ENCODE results near the gene MAPK8IP1.

MAPK8IP1 gene

DNA sequence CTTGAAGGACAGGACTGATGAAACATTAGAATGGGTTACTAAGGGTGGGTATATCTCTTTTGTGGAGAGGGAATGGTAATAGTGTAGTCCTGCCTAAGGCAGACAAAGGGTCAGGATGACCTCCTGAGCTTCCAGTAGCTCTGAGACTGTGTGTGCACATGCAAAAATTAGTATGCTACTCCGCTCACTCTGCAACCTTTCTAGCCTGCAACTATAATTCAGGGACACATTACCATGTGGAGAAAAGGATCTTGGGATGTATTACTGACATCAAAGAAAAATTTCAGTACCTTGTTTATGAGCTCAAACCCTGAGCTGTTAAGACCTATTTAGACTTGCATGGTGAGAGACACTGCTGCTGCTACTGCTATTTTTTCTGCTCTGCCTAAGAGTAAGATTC lies 62.4 kb downstream of the MAPK8IP1 start:
- no peak for DNase-seq

DNA sequence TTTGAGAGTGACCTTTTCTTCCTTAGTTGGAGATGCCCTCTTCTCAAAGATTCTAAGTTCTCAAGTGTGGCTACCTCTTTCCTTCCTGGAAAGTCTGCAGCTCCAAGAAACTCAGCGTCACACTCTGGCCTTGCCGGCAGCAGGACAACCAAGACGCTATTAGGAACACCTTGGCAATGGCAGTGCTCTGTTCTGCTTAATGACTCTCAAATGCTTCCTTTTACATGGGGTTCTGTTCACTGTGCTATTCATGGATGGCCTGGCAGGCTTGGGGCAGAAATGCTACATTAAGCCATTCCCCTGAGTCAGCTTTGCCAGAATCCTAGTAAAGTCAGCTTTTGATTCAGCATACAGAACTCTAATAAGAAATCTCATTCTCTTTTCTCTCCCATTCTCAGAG lies 62.9 kb downstream of the MAPK8IP1 start:
- no peak for DNase-seq

DNA sequence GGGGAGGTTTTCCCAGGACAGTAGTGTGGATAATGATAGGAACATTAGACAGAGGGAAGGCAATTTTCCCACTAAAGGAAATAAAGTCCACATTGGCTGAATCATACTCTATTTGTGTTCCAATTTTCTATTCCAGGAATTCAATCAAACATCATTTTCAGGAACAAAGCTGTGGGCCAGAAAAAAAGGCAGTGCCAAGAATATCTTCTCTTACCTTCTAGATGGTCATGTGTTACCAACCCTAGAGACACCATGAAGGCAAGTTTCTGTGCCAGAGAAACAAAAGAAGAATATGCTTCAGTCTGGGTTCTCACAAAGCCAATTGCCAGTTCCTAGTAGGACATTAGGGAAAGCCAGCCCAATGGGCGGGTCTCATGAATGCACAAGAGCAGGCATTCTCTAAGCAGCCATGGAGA lies 64.5 kb downstream of the MAPK8IP1 start:
- no peak for DNase-seq
